ENCODE measurements around the gene PTCRA.
"Not testable (repeated sequence)": the region's sequence is repeated elsewhere in the genome, so short reads cannot be mapped to it uniquely, and the experiment has no call there.

DNA sequence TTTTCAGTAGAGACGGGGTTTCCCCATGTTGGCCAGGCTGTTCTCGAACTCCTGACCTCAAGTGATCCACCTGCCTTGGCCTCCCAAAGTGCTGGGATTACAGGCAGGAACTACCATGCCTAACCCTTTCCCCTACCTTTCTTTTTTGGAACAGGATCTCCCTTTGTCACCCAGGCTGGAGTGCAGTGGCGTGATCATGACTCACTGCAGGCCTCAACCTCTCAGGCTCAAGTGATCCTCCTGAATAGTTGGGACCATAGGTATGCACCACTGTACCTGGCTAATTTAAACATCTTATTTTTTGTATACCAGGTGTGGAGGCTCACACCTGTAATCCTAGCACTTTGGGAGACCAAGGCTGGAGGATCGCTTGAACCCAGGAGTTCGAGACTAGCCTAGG is 25.5 kb downstream of the PTCRA start:
- not testable (repeated sequence) for TF ChIP-seq CTCF (conservative IDR thresholded peaks at IDR 0.05; ENCODE audit: low read depth in 2 of 2); JUNB (IDR thresholded peaks at IDR 0.05; ENCODE audit: unreplicated experiment); EZH2phosphoT487 (IDR thresholded peaks at IDR 0.05; ENCODE audit: unreplicated experiment); STAT1 (IDR thresholded peaks at IDR 0.05; ENCODE audit: unreplicated experiment); POLR2AphosphoS5 (IDR thresholded peaks at IDR 0.05; ENCODE audit: low read depth); REST (IDR thresholded peaks at IDR 0.05; ENCODE audit: unreplicated experiment); ZNF114 (CRISPR knock-in tag; IDR thresholded peaks at IDR 0.05); EZH2 (IDR thresholded peaks at IDR 0.05; ENCODE audit: low read depth, unreplicated experiment); CREB1 (CRISPR knock-in tag; IDR thresholded peaks at IDR 0.05; ENCODE audit: low read depth); NANOG (IDR thresholded peaks at IDR 0.05; ENCODE audit: borderline replicate concordance)
- TF ChIP-seq, protein P1, sequence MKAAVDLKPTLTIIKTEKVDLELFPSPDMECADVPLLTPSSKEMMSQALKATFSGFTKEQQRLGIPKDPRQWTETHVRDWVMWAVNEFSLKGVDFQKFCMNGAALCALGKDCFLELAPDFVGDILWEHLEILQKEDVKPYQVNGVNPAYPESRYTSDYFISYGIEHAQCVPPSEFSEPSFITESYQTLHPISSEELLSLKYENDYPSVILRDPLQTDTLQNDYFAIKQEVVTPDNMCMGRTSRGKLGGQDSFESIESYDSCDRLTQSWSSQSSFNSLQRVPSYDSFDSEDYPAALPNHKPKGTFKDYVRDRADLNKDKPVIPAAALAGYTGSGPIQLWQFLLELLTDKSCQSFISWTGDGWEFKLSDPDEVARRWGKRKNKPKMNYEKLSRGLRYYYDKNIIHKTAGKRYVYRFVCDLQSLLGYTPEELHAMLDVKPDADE (IDR thresholded peaks at IDR 0.05) = not testable (repeated sequence)
